ENCODE results near the gene MRPS15.

MRPS15 gene

DNA sequence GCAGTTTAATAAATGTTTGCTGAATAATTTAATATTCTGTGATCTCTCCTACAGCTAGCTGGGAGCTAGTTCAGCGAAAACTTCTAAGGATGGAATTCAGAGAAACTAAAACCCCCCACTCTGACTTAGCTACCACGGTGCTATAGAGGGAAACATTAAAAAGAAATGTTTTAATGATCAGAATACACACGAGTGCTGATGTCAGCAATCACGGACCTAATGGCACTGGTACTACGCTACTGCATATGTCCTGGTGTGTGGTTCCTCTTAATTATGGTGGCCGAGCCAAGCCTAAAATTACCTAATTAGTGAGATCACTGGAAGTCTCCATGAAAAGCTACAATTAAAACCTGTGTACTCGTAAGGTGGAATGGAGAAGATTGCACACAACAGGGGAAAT is 42.5 kb downstream of the MRPS15 start:
- in situ Hi-C loops (cut with MboI; ENCODE audit: low sequenced_read_pairs), result loop anchor here (25.0 kb wide), 1 partner anchor 309 kb away; no protein-coding TSS in a partner anchor

DNA sequence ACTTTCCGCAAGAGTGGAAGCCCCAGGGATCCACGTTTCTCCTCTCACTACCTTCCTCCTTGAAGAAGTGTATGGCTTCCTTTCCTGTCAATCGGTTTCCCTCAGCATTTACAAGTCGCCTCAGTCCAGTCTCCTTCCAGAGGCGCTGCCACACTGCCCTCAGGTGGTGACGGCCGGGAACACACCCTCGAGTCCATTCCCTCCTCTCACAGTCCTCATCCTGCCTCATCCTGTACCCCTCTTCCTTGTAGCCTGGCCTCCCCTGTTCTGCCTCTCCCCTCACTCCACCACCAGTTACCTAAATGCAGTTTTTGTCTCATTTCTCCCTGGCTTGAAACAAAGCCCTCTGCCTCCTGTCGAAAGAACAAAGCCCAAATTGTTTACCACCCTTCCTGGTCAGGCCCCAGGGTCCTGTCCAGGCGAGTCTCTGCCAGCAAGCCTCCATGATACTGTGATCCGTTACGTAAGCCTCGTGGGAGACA is 43.3 kb downstream of the MRPS15 start:
- in situ Hi-C loops (cut with MboI; ENCODE audit: low sequenced_read_pairs), result loop anchor here (25.0 kb wide), 1 partner anchor 309 kb away; no protein-coding TSS in a partner anchor

DNA sequence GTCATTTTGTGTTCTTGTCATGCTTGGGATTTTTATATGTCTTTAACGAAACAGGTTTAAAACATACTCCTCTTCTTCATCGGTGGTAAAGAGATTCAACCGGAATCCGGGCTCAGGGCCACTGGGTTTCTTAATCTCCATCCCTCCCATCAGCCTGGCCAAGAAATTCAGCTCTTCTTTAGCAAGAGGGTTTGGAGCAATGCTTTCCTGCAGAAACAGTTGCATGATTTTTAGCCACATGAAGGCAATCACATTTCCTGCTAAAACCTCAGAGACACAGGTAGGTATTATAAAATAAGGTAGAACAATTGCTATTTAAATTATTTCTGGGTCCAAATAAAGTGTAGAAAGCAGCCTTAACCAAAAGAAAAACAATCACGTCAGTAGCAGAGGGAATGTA is 43.8 kb downstream of the MRPS15 start:
- in situ Hi-C loops (cut with MboI; ENCODE audit: low sequenced_read_pairs), result loop anchor here (25.0 kb wide), 1 partner anchor 308 kb away; no protein-coding TSS in a partner anchor

DNA sequence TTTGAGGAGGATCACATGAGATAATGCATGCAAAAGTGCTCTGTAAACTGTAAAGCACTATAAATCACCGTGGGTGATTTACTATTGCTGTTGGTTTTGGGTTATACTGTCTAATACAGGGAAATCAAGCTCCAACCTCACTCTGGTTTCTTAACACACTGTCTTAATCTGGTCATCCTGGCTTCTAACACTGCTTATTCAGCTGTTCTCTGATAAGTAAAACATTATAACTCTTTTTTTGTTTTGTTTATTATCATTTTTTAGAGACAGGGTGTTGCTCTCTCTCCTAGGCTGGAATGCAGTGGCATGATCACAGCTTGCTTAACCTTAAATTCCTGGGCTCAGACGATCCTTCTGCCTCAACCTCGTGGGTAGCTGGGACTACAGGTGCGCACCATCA is 44.6 kb downstream of the MRPS15 start:
- in situ Hi-C loops (cut with MboI; ENCODE audit: low sequenced_read_pairs), result loop anchor here (25.0 kb wide), 1 partner anchor 307 kb away; no protein-coding TSS in a partner anchor

DNA sequence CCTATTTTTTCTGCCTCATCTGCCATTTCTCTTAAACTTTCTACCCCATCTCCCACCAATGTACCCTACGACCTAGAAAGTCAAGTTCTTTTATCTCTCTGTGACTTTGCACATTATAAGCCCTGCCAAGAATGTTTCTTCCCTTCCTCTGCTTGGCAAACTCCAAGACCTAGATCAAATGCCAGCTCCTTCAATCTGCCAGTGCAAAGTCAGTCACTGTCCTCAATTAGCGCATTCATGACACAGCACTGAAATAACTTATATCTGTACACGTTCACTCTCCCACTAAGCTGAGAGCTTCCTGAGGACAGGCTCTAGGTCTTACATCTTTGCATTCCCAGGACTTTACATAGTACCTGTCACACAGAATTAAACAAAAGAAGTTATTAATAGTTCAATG is 45.0 kb downstream of the MRPS15 start:
- in situ Hi-C loops (cut with MboI; ENCODE audit: low sequenced_read_pairs), result loop anchor here (25.0 kb wide), 1 partner anchor 307 kb away; no protein-coding TSS in a partner anchor

DNA sequence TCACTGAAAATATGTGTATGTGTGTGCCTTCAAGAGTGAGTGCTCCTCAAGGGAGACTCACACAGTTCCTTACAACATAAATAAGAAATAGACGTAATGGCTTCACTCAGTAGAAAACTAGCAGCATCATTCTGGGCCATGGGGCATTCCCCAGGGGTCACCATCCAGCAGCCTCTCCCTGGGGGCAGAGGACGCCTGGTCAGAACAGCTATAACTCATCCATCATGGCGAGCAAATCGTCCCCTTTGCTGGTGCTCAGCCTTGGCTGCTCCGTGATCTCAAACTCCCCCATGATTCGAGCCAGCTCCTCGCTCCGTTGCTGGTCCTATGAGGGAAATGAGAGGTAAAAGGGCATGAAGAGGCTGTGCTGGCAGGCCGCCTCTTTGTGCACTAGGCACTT is 46.3 kb downstream of the MRPS15 start:
- in situ Hi-C loops (cut with MboI; ENCODE audit: low sequenced_read_pairs), result loop anchor here (25.0 kb wide), 1 partner anchor 306 kb away; no protein-coding TSS in a partner anchor

DNA sequence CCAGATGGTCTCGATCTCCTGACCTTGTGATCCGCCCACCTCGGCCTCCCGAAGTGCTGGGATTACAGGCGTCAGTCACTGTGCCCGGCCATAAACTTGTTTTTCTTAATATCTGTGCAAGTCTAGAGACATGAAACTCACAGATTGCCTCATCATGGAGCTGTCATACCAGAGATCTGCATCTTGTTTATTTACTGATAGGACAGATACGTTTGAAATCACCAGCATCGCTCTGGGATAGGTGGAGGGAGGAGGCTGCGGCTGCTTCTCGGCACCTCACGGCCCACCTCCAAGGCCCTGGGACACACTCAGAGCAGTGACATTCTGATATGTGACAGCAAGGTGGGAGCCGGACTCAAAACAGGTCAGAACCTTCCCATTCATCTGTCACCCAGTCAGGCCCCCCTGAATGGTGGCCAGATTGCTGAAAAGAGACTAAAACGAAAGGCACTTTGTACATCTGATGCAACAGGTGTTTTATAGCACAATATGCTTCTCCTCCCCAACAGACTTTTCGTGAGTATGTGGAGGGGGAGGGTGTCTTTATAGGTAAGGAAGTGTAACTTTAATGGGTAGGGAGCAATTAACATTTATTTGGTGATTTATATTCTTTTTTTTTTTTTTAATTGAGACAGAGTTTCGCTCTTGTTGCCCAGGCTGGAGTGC is 48.4 kb downstream of the MRPS15 start:
- in situ Hi-C loops (cut with MboI; ENCODE audit: low sequenced_read_pairs), result loop anchor here (25.0 kb wide), 1 partner anchor 303 kb away; no protein-coding TSS in a partner anchor

DNA sequence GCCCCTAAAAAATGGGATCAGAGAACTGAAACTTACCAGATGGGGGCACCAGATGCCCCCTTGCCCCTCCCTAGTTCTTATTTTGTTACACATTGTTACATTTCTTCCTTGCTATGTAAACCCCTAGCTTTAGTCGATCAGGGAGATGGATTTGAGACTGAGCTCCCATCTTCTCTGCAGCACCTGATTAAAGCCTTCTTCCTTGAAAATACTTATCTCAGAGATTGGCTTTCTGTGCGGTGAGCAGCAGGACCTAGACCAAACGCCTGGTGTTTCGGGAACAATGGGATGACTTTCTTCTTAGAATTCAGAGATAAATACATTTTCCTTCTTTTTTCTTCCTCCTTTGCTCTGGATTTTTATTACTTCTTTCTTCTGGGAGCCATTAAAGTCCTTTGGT is 49.8 kb downstream of the MRPS15 start:
- in situ Hi-C loops (cut with MboI; ENCODE audit: low sequenced_read_pairs), result loop anchor here (25.0 kb wide), 1 partner anchor 302 kb away; no protein-coding TSS in a partner anchor

DNA sequence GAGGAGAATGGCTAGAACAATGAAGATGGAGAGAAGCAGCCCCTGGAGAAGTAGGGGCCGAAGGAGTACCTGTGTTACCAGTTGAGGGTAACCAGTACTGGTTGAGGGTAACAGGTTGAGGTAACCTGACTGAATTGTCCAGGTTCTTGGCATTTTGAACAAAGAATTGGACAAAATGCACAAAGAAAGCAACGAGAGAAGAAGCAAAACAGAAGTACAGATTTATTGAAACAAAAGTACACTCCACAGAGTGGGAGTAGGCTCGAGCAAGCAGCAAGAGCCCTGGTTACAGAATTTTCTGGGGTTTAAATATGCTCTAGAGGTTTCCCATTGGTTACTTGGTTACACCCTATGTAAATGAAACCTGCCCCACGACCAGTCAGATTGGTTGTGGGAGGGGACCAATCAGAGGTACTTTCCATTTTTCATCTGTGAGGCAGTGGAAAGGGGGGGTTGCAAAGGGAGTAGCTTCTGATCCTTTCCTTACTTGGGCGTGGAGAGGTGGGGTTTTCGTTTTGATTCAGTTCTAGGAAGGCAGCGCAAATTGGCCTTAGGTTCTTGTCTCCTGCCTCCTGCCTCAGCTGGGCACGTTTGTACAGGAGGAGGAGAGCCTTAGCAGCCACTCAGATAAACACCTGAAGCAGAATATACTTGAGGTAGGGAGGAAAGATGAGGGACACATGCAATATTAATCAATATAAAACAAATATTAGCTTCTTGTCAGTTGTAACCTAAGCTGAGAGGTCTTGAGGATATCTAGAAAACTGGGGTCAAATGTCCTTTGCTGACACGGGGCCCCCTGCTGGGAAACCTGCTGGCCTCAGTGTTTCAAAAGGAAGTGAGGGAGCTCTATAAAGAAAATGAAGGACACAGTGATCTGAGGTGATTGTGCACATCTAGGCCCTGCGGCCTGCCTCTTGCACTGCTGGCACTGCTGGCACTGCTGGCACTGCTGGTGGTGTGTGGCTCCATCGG is 52.2 kb downstream of the MRPS15 start:
- in situ Hi-C loops (cut with MboI; ENCODE audit: low sequenced_read_pairs), result loop anchor here (25.0 kb wide), 1 partner anchor 300 kb away; no protein-coding TSS in a partner anchor

DNA sequence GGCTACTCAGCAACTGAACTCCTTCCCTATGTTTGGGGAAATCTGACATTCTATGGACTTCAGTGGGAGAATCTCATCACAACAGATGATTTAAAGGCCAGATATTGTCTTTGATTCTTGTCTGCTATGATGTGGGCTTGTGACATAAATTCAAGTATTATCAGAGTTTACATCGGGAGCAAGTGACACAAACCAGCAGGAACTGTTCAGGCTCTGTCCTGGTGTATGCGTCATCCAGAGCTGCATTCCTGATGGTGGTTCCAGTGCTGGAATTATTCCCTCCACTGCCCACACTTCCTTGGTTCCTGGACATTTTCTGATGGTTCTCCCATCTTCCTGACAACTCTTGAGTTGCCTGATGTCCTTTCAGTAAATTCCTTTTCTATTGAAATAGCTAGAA is 55.7 kb downstream of the MRPS15 start:
- in situ Hi-C loops (cut with MboI; ENCODE audit: low sequenced_read_pairs), result loop anchor here (25.0 kb wide), 1 partner anchor 296 kb away; no protein-coding TSS in a partner anchor

DNA sequence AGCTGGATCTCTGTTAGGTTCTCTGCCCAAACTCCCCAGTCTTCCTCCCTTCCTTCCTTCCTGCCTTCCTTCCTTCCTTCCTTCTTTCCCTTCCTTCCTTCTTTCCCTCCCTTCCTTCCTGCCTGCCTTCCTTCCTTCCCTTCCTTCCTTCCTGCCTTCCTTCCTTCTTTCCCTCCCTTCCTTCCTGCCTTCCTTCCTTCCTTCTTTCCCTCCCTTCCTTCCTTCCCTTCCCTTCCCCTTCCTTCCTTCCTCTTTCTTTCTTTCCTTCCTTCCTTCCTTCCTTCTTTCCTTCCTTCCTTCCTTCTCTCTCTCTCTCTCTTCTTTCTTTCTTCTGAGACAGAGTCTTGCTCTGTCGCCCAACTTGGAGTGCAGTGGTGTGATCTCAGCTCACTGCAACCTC is 57.7 kb downstream of the MRPS15 start:
- in situ Hi-C loops (cut with MboI; ENCODE audit: low sequenced_read_pairs), result loop anchor here (25.0 kb wide), 1 partner anchor 294 kb away; no protein-coding TSS in a partner anchor

All from HL-60/S4 treated with retinoic acid at 250 ng/mL for 4 days and 3 days (cell line).